ENCODE data around the gene CEP170.

DNA sequence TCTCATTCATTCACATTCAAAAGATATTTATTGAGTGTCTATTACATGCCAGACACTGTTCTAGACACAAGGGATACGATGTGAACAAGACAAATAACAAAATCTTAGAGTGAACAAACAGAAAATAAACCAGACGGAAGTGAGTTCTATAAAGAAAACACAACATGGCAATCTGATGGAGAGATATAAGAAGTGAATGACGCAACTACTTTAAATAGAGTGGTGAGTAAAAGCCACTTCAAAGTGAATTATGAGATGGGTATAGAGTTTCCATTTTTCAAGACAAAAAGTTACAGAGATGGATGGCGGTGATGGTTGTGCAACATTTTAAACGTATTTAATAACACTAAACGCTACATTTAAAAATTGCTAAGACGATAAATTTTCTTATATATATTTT, 75.4 kb downstream of the CEP170 start:
- TF ChIP-seq POLR2A (IDR thresholded peaks at IDR 0.05; ENCODE audit: low read depth, low read length) (no peak), POLR2AphosphoS5 (IDR thresholded peaks at IDR 0.05; ENCODE audit: low read depth, low read length) (no peak), TAF1 (IDR thresholded peaks at IDR 0.05; ENCODE audit: borderline replicate concordance, low read depth, low read length) (no peak)
